Muscle of arm (tissue), 12 donors: Measurements from ENCODE around the gene NME7. TPM values are rescaled to one million over a fixed set of nuclear protein-coding genes. Genes with fewer than 3 reads are reported as not detected.
"Not testable (repeated sequence)": the region's sequence is repeated elsewhere in the genome, so short reads cannot be mapped to it uniquely, and the experiment has no call there.

Experiments used
- DNase-seq: peaks from one replicate; pipeline ENCODE4 v3.0.0-alpha.2; 2013
- polyA plus RNA-seq, 12 donors: library from polyadenylated mRNA; unstranded; fragments of 120-200 nt; gene quantifications; one replicate each; pipeline ENCODE4 v1.2.1, GENCODE V29; 2013; ENCODE audit not compliant: insufficient read length in 12 of 12

The NME7 gene
- polyA plus RNA-seq, 12 donors: 15.1 to 28.1 (median 21.9) TPM; not detected in 2

DNA sequence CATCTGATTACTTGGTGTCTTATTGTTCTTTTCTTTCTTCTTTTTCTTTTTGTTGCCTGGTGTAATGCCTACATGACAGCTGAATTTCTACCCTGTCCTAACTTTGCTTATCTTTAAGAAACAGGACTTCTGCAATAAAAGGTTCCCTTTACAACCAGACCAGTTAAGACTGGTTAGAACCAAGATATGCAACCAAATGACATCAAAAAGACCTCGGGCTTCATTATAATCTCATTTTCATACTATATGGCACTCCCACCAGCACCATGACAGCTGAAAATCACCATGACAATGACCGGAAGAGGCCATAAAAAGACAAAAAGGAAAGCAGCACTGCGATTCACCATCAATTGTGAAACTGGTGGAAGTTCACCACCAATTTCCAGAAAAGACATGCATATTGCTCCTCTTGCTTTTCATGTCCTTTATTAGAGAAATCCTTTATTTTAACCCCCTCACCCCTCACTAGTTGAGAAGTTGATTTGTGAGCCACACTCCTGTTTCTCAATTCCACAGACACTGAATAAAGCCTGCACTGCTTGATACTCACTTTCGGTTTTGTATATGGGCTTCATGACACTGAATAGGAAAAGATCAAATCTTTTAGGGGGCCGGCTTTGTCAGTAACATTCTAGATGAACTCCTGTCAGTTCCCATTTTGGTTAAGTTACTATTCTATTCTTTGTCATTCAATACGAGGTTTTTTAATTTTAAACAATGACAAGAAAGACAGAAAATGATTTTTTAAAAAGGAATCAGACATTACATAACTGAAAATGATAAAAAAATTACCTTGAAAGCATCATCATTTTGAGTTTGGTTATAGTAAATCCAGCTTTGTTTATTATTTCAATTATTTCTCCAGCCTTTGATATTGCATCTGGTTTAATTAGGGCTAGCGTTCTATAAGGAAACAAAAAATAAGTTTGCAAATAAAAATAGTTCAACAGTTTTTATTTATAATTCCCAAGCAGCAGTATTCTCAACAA, 58.1 kb downstream of the NME7 start:
- no peak for DNase-seq

DNA sequence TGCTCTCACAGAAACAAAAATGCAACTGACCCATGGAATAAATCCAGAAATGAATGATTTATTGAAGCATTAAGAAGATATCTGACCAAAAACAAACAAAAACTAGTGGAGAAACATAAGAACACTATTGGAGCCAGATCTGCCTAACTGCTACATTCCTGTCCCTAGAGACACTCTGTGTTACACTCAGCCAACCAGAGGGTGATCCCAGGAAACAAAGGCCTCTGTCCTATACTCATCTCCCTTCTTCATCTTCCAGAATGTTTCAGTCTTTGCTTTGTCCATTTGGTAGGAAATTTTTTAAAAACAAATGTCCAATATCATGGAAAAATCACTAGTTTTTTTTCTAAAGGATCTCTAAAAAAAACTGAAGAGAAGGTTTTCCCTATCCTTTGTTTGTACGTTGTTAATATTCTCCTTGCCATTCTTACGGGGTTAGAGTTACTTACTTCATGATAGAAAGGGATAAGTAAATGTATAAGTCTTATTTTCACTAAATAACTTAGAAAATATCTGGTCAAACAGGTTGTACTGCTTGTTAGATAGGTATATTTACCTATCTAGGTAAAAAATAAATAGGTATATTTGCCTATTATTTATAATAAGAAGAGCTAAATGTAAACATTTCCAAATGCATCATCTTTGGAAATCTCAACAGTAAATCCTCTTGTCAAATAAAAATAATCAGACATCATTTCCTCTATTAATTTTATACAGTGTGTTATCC, 59.1 kb downstream of the NME7 start:
- DNase-seq: no peak

DNA sequence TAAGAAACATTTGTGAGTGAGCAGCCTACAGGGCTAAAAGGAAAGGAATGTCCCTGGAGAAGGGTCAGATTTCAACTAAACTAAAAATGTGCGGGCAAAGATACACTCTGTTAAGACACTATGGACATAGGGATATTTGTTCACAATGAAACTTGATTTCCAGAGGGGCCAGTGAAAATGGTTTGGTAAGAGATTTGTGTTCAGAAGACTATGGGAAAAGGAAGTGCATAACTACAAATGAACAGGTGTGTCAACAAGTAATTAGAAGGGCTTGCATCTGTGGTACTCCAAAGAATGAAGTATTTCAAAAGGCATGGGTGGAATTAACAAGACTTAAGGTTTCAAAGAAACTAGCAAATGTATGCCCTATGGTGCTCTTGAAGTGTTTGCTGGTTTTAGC, 60.4 kb downstream of the NME7 start:
- DNase-seq: no peak

DNA sequence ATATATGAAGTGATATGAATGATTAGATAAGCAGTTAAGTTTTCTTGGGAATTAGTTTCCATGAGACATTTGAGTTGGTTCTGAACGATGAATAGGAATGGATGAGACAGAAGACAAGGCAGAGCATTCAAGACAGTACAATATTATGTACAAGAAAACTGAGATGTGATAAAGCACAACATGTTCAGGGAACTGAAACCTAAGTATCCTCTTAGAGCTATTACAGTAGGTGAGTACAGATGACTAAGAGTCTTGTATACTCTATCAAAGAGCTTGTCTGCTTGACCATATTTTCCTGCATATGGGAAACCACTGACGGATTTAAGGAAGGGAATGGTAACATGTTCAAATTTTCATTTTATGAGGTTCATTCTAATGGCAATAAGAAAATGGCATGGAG, 61.6 kb downstream of the NME7 start:
- no peak for DNase-seq

DNA sequence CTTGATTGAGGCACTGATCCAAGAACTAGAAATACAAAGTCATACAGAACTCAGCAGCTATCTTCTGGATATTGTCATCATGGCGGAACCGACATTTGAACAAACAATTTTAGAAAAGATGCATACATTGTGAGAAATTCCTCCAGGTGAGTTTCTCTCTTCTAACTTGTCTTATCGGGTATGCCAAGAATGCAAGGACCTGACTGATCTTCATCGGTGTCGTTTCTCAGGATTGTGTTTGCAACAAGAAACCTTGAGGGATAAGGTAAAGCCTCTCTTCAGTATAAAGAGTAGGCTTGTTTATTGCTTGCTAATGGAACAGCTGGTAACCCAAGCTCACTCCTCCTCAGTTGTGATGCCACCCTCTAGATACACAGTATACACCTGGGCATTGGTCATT, 62.2 kb downstream of the NME7 start:
- no peak for DNase-seq

DNA sequence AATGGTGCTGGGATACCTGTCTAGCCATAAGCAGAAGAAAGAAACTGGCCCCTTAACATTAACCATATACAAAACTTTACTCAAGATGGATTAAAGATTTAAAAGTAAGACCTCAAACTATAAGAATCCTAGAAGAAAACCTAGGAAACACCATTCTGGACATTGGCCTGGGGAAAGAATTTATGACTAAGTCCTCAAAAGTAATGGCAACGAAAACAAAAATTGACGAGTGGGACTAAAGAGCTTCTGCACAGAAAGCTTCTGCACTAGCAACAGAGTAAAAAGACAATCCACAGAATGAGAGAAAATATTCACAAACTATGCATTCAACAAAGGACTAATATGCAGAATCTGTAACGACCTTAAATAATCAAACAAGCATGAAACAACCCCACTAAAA, 66.7 kb downstream of the NME7 start:
- DNase-seq: no peak

DNA sequence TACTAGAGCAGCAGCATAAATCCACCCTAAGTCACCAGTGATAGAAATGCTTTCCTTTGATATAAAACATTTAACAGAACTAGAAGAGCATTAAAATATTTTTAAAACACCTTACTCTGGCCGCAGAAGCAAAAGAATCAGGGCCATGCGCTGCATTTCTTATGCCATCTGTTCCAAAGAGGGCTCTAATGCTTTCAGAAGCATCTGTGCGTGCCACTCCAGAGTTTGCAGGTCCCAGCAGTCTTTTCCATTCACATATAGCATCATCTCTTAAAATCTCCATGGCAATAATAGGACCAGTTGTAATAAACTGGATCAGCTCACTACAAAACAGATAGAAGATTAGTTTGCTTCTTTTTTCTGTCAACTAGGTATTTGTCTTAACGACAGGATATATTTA, 69.2 kb downstream of the NME7 start:
- no peak for DNase-seq

DNA sequence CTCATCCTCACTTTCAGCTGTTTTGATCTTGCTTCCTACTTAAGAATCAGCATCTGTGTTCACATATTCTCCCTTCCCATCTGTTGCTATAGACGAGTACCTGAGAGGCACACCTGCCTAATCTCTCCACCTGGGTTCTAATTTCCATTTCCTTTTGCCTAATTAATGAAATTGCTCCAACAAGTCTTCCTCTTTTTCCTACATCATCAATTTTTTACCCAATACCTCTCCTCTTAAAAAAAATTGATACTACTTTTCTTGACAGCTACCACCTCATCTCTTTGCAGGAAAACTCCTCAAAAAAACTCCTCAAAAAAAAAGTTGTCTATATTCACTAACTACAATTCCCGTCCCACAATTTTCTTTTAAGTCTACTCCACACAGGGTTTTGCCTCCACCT, 71.8 kb downstream of the NME7 start:
- no peak for DNase-seq

DNA sequence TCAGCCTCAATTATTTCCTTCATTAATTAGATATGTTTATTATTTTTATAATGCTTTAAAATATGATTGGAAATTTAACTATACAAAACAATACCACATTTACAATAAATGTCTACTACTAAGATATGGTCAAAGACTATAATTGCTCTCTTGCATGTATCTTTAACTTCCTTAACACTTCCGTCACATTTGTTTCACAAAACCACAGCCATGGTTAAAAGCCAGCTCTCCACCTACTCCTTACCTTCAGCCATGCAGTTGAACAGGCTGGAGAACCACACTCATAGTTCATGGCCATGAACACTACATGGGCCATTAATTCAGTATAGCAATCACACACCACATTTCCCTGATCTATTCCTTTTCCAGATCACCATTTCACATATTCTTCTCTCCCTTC, 72.2 kb downstream of the NME7 start:
- DNase-seq: no peak

DNA sequence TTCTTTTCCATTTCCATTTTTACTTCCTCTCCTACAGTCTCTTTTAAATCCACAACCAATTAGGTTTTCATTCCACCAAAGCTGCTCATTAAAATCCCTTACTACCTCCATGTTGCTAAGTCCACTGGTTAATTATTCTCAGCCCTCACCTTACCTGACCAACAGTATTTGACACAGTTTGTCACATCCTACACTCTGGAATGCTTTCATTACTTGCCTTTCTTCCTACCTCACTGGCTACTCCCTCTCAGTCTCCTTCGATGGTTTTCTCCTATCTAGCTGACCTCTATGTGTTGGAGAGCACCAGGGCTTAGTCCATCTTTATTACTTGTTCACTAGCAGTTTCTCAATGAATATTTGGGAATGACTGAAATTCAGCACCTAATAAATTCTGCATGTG, 78.6 kb downstream of the NME7 start:
- DNase-seq: no peak

DNA sequence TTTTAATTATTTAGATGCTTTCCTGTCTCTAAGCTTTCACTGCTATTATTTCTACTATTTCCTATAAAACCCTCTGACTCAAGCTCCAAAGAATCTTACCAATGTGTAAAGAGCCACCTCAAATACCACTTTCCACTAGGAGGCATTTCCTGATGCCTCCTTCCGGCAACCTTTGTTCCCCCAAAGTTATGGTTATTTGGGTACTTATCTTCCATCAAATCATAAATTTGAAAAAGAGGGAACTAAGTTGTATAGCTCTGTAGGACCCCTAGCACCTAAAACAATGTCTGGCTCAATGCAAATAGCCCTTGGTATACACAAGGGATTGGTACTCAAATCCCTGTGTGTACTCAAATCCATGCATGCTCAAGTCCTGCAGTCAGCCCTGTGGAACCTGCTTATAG, 79.6 kb downstream of the NME7 start:
- no peak for DNase-seq

DNA sequence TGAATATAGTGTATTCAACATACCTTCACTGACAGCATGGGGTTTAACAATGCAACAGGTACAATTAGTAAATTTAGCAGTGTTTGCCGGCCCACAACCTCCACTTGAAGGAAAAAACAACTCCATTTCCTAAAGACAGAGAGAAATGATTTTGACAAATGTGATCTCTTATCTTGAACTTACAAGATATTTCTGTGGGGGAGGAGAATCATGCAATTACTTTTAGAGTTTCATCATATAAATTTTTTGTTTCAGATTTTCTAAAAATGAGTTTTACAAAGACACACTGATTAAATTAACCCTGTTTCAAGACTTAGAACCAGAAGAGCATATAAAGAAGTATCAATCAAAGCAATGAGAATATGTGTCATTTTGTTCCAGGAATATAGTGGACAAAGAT, 80.3 kb downstream of the NME7 start:
- DNase-seq: no peak

DNA sequence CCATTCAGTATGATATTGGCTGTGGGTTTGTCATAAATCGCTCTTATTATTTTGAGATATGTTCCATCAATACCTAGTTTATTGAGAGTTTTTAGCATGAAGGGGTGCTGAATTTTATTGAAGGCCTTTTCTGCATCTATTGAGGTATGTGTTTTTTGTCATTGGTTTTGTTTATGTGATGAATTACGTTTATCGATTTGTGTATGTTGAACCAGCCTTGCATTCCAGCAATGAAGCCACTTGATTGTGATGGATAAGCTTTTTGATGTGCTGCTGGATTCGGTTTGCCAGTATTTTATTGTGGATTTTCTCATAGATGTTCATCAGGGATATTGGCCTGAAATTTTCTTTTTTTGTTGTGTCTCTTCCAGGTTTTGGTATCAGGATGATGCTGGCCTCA, 86.0 kb downstream of the NME7 start:
- DNase-seq: not testable (repeated sequence)

DNA sequence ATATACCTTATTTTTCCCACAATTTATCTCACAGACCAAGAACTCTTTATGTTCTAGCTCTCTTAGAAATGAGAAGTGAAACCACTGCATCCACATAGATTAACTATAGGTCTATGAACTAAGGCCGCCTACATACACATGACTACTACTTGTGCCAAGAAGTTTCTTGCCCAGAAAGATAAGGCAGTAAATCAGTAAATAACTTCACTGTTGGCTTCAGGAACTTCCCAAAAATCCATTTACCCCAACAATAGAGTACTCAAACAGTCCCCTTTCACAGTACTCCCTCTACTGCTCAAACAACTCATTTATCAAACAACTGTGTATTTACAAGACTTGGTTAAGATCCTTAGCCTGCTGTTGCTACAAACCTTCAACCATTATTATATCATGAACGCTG, 96.5 kb downstream of the NME7 start:
- DNase-seq: peak; percentile 3

DNA sequence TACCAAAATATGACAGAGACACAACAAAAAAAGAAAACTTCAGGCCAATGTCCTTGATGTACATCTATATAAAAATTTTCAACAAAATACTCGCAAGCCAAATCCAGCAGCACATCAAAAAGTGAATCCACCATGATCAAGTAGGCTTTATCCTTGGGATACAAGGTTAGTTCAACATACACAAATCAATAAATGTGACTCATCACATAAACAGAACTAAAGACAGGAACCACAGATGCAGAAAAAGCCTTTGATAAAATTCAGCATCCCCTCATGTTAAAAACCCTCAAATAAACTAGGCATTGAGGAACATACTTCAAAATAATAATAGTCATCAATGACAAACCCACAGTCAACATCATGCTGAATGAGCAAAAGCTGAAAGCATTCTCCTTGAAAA, 101.5 kb downstream of the NME7 start:
- DNase-seq: no peak

DNA sequence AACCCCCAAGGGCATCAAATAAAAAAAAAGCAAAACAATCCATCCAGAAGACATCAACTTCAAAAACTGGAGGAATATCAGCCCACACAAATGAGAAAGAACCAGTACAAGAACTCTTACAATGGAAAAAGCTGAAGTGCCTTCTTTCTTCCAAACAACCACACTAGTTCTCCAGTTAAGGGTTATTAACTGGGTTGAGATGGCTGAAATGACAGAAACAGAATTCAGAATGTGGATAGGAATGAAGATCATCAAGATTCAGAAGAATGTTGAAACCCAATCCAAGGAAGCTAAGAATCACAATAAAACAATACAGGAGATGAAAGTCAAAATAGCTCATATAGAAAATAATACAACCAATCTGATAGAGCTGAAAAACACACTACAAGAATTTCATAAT, 104.5 kb downstream of the NME7 start:
- no peak for DNase-seq

DNA sequence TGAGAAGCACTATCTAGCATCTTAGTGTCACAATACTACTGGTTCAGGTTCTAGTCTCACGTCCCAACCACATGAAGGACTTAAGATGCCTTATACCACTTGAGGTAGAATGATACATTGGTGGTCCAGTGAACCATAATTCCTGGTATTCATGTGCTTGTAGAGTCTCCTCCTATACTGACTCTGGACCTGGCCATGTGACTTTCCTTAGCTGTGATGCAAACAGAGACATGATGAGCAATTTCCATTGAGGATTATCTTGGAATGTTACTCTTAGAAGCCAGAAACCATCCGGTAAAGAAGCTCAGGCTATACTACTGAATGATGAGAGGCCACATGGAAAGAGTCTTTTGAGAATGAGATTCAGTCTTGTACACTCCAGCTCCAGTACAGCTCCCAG, 105.7 kb downstream of the NME7 start:
- DNase-seq: no peak

DNA sequence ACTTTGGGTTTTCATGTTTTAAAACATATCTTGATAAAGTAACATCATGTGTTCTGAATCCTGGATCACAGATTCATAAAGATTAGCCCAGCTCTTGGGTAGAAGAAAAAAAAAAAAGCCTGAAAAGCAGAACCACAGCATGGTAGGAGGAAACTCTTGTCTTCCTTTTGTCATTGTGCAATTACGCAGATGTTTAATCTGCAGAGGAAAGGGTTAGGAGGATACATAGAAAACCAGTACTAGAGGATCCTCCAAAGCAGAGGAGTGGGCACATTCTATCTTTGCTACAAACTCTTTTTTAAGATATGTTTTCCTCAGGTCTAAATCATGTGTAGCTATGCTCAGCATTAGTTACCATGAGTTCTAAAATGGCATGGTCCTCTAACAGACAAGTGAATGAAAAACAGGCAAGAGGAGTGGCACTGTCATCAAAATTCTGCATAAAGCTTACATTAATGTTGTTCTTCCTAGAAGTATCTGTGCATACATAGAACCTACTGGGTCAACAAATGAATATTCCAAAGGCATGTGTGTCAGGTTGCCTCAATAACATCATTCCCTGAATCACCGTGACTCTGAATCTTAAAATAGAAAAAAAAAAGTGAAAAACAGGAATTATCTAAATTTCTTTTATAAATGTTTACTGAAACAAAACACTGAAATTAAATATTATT, 107.0 kb downstream of the NME7 start:
- no peak for DNase-seq

DNA sequence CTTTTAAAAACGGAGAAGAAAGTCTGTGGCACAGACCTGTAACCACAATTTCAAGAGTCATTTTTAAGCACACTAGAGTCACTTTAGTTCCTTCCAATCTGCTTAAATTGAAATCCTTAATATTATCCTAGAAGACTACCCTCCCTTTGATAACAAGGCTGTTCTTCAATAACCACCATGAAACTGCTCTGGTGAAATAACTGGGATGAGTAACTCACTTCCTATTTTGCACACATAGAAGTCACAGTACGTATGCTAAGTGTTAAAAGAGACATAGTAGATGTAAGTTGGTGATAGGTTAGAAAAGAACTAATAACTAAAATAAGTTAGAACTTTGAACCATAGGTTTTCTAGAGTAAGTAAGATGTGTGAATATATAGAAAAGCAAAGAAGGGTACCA, 107.8 kb downstream of the NME7 start:
- DNase-seq: no peak

DNA sequence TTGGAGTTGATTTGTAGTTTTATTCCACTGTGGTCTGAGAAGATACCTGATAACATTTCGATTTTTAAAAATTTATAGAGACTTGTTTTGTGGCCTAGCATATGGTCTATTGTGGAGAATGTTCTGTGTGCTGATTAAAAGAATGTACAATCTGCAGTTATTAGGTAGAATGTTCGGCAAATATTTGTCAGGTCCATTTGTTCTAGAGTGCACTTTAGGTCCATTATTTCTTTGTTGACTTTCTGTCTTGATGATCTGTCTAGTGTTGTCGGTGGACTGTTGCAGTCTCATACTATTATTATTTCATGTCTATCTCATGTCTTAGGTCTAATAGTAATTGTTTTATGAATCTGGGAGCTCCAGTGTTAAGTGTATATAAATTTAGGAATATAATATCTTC, 116.8 kb downstream of the NME7 start:
- no peak for DNase-seq

DNA sequence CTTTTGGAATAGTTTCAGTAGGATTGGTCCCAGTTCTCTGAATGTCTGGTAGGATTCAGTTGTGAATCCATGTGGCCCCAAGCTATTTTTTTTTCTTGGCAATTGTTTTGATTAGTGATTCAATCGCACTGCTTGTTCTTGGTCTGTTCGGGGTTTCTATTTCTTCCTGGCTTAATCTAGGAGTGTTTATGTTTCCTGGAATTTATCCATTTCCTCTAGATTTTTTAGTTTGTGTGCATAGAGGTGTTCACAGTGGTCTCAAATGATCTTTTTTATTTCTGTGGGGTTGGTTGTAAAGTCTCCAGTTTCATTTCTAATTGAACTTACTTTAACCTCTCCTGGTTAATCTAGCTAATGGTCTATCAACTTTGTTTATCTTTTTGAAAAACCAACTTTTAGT, 117.6 kb downstream of the NME7 start:
- no peak for DNase-seq

DNA sequence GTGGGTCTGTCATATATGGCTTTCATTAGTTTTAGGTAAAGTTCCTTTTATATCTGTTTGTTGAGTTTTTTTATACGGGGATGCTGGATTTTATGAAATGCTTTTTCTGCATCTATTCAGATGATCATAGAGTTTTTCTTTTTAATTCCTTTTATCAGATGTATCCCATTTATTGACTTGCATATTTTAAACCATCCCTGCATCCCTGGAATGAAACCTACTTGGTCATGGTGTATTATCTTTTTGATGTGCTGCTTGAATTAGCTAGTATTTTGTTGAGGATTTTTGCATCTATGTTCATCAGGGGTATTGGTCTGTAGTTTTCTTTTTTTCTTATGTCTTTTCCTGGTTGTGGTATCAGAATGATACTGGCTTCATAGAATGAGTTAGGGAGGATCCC, 118.0 kb downstream of the NME7 start:
- no peak for DNase-seq

DNA sequence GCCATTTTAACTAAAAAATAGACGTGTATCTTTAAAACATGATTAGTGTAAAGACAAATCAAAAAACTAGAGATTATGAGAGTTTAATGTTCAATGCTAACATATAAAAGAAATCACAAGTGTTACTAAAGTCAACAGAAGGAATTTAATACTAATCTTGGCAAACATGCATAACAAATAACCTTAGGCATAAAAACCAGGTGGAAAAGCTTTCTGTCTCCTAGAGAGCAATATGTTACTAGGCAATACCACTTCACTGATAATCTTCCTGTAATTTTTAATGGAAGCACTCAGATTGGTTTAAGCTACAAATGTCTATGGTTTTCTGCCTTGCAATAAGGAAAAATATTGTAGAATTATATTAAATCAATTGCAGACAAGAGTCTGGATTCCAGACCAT, 121.9 kb downstream of the NME7 start:
- DNase-seq: no peak
